ENCODE results near the gene NDUFV2.

Gene NDUFV2

GRCh38 chr18:9113468-9114149 lies 11.1 kb downstream of the NDUFV2 start:
- peaks cover 6% of the 10 kb centered on the region for H3K36me3 ChIP-seq (ENCODE audit: control insufficient read depth, insufficient read depth, low read length)
- 91 to 94% methylated on average over 5 to 7 of the region's 7 CpGs for WGBS, 2 experiments
- H3K4me1 ChIP-seq (ENCODE audit: control insufficient read depth, insufficient read depth, low read length) = no peaks in the 10 kb centered on the region
- H3K4me3 ChIP-seq (ENCODE audit: insufficient read depth, low read depth, low read length) = no peak overlapping the region
- no peaks in the 10 kb centered on the region for H3K9me3 ChIP-seq (ENCODE audit: control insufficient read depth, low read length)
- no peak overlapping the region for H3K27ac ChIP-seq (ENCODE audit: insufficient read depth, low read depth, low read length, poor library complexity, severe bottlenecking)
- no peaks in the 10 kb centered on the region for H3K27me3 ChIP-seq (ENCODE audit: control insufficient read depth, insufficient read depth, low read length, poor library complexity, severe bottlenecking)

- Histone ChIP-seq H3K4me3 (ENCODE audit: insufficient read depth, low read depth, low read length) (no peak overlapping the region), H3K9me3 (ENCODE audit: control insufficient read depth, low read length) (no peaks in the 10 kb centered on the region), H3K36me3 (ENCODE audit: control insufficient read depth, insufficient read depth, low read length) (peaks cover 6% of the 10 kb centered on the region), H3K27ac (ENCODE audit: insufficient read depth, low read depth, low read length, poor library complexity, severe bottlenecking) (no peak overlapping the region), H3K4me1 (ENCODE audit: control insufficient read depth, insufficient read depth, low read length) (no peaks in the 10 kb centered on the region), H3K27me3 (ENCODE audit: control insufficient read depth, insufficient read depth, low read length, poor library complexity, severe bottlenecking) (no peaks in the 10 kb centered on the region)
Observed at GRCh38 chr18:9115984-9116383, 13.5 kb downstream of the NDUFV2 start.

GRCh38 chr18:9117980-9118841 lies 15.7 kb downstream of the NDUFV2 start:
- no peaks in the 10 kb centered on the region for H3K9me3 ChIP-seq (ENCODE audit: control insufficient read depth, low read length)
- no peak overlapping the region for H3K27ac ChIP-seq (ENCODE audit: insufficient read depth, low read depth, low read length, poor library complexity, severe bottlenecking)
- no peaks in the 10 kb centered on the region for H3K4me1 ChIP-seq (ENCODE audit: control insufficient read depth, insufficient read depth, low read length)
- no peaks in the 10 kb centered on the region for H3K36me3 ChIP-seq (ENCODE audit: control insufficient read depth, insufficient read depth, low read length)
- 87 to 96% methylated on average over 4 of the region's 5 CpGs for WGBS, 2 experiments
- H3K27me3 ChIP-seq (ENCODE audit: control insufficient read depth, insufficient read depth, low read length, poor library complexity, severe bottlenecking) = no peaks in the 10 kb centered on the region
- H3K4me3 ChIP-seq (ENCODE audit: insufficient read depth, low read depth, low read length) = no peak overlapping the region

- H3K36me3 ChIP-seq (ENCODE audit: control insufficient read depth, insufficient read depth, low read length) = peaks cover 7% of the 10 kb centered on the region
- H3K4me3 ChIP-seq (ENCODE audit: insufficient read depth, low read depth, low read length) = no peak overlapping the region
- H3K4me1 ChIP-seq (ENCODE audit: control insufficient read depth, insufficient read depth, low read length) = no peaks in the 10 kb centered on the region
- H3K27me3 ChIP-seq (ENCODE audit: control insufficient read depth, insufficient read depth, low read length, poor library complexity, severe bottlenecking) = no peaks in the 10 kb centered on the region
- WGBS, 2 experiments = 100% methylated on average over 1 of the region's 1 CpG
- no peak overlapping the region for H3K27ac ChIP-seq (ENCODE audit: insufficient read depth, low read depth, low read length, poor library complexity, severe bottlenecking)
- no peaks in the 10 kb centered on the region for H3K9me3 ChIP-seq (ENCODE audit: control insufficient read depth, low read length)
Observed at GRCh38 chr18:9120796-9121195, 18.3 kb downstream of the NDUFV2 start.

GRCh38 chr18:9123520-9123919 lies 21.0 kb downstream of the NDUFV2 start:
- Histone ChIP-seq H3K36me3 (ENCODE audit: control insufficient read depth, insufficient read depth, low read length) (peaks cover 26% of the 10 kb centered on the region), H3K4me1 (ENCODE audit: control insufficient read depth, insufficient read depth, low read length) (no peaks in the 10 kb centered on the region), H3K4me3 (ENCODE audit: insufficient read depth, low read depth, low read length) (no peak overlapping the region), H3K27me3 (ENCODE audit: control insufficient read depth, insufficient read depth, low read length, poor library complexity, severe bottlenecking) (no peaks in the 10 kb centered on the region), H3K27ac (ENCODE audit: insufficient read depth, low read depth, low read length, poor library complexity, severe bottlenecking) (no peak overlapping the region), H3K9me3 (ENCODE audit: control insufficient read depth, low read length) (no peaks in the 10 kb centered on the region)
- WGBS, 2 experiments = 88 to 96% methylated on average over 2 of the region's 2 CpGs

GRCh38 chr18:9124824-9125223 lies 22.3 kb downstream of the NDUFV2 start:
- Histone ChIP-seq H3K27ac (ENCODE audit: insufficient read depth, low read depth, low read length, poor library complexity, severe bottlenecking) (no peak overlapping the region), H3K4me1 (ENCODE audit: control insufficient read depth, insufficient read depth, low read length) (no peaks in the 10 kb centered on the region), H3K27me3 (ENCODE audit: control insufficient read depth, insufficient read depth, low read length, poor library complexity, severe bottlenecking) (no peaks in the 10 kb centered on the region), H3K36me3 (ENCODE audit: control insufficient read depth, insufficient read depth, low read length) (peaks cover 36% of the 10 kb centered on the region), H3K9me3 (ENCODE audit: control insufficient read depth, low read length) (no peaks in the 10 kb centered on the region), H3K4me3 (ENCODE audit: insufficient read depth, low read depth, low read length) (no peak overlapping the region)
- 100% methylated on average over 1 of the region's 1 CpG; no CpG with 5 or more reads in 1 of the 2 experiments for WGBS, 2 experiments

- Histone ChIP-seq H3K27me3 (ENCODE audit: control insufficient read depth, insufficient read depth, low read length, poor library complexity, severe bottlenecking) (no peaks in the 10 kb centered on the region), H3K36me3 (ENCODE audit: control insufficient read depth, insufficient read depth, low read length) (peaks cover 47% of the 10 kb centered on the region), H3K9me3 (ENCODE audit: control insufficient read depth, low read length) (no peaks in the 10 kb centered on the region), H3K4me1 (ENCODE audit: control insufficient read depth, insufficient read depth, low read length) (no peaks in the 10 kb centered on the region), H3K27ac (ENCODE audit: insufficient read depth, low read depth, low read length, poor library complexity, severe bottlenecking) (no peak overlapping the region), H3K4me3 (ENCODE audit: insufficient read depth, low read depth, low read length) (no peak overlapping the region)
- WGBS, 2 experiments = 94 to 99% methylated on average over 3 of the region's 3 CpGs
Observed at GRCh38 chr18:9126337-9126736, 23.8 kb downstream of the NDUFV2 start.

- H3K4me3 ChIP-seq (ENCODE audit: insufficient read depth, low read depth, low read length) = no peak overlapping the region
- H3K36me3 ChIP-seq (ENCODE audit: control insufficient read depth, insufficient read depth, low read length) = peaks cover 41% of the 10 kb centered on the region
- H3K9me3 ChIP-seq (ENCODE audit: control insufficient read depth, low read length) = no peaks in the 10 kb centered on the region
- H3K27me3 ChIP-seq (ENCODE audit: control insufficient read depth, insufficient read depth, low read length, poor library complexity, severe bottlenecking) = no peaks in the 10 kb centered on the region
- no peak overlapping the region for H3K27ac ChIP-seq (ENCODE audit: insufficient read depth, low read depth, low read length, poor library complexity, severe bottlenecking)
- H3K4me1 ChIP-seq (ENCODE audit: control insufficient read depth, insufficient read depth, low read length) = no peaks in the 10 kb centered on the region
- WGBS, 2 experiments = 85 to 93% methylated on average over 4 of the region's 4 CpGs
Observed at GRCh38 chr18:9130195-9130594, 27.7 kb downstream of the NDUFV2 start.

- H3K27me3 ChIP-seq (ENCODE audit: control insufficient read depth, insufficient read depth, low read length, poor library complexity, severe bottlenecking) = no peaks in the 10 kb centered on the region
- no peak overlapping the region for H3K4me3 ChIP-seq (ENCODE audit: insufficient read depth, low read depth, low read length)
- no peaks in the 10 kb centered on the region for H3K9me3 ChIP-seq (ENCODE audit: control insufficient read depth, low read length)
- no peaks in the 10 kb centered on the region for H3K4me1 ChIP-seq (ENCODE audit: control insufficient read depth, insufficient read depth, low read length)
- peaks cover 40% of the 10 kb centered on the region for H3K36me3 ChIP-seq (ENCODE audit: control insufficient read depth, insufficient read depth, low read length)
- H3K27ac ChIP-seq (ENCODE audit: insufficient read depth, low read depth, low read length, poor library complexity, severe bottlenecking) = no peak overlapping the region
- WGBS, 2 experiments = 89 to 96% methylated on average over 2 of the region's 2 CpGs
Observed at GRCh38 chr18:9130806-9131205, 28.3 kb downstream of the NDUFV2 start.

GRCh38 chr18:9132628-9133027 lies 30.1 kb downstream of the NDUFV2 start:
- no peaks in the 10 kb centered on the region for H3K27me3 ChIP-seq (ENCODE audit: control insufficient read depth, insufficient read depth, low read length, poor library complexity, severe bottlenecking)
- H3K4me1 ChIP-seq (ENCODE audit: control insufficient read depth, insufficient read depth, low read length) = no peaks in the 10 kb centered on the region
- H3K27ac ChIP-seq (ENCODE audit: insufficient read depth, low read depth, low read length, poor library complexity, severe bottlenecking) = no peak overlapping the region
- WGBS, 2 experiments = 94 to 95% methylated on average over 4 of the region's 4 CpGs
- H3K36me3 ChIP-seq (ENCODE audit: control insufficient read depth, insufficient read depth, low read length) = peaks cover 22% of the 10 kb centered on the region
- H3K9me3 ChIP-seq (ENCODE audit: control insufficient read depth, low read length) = no peaks in the 10 kb centered on the region
- no peak overlapping the region for H3K4me3 ChIP-seq (ENCODE audit: insufficient read depth, low read depth, low read length)

Data from ectodermal cell (in vitro differentiated cells).